ENCODE results near the gene VPS13D. TPM values are rescaled to one million over a fixed set of nuclear protein-coding genes. Genes with fewer than 3 reads are reported as not detected.

The VPS13D gene
- total and polyA plus RNA-seq, 2 donors from 2014 or later = 19.4 to 75.8 TPM

GRCh38 chr1:12524266-12524665, 294.4 kb downstream of the VPS13D start:
- intact Hi-C loops (cut with DNase I) = no loop called here
- Histone ChIP-seq H3K4me3 (ENCODE audit: low read length in 3 of 3) (no peak overlapping the region), H3K4me1 (ENCODE audit: control insufficient read depth in 2 of 3, insufficient read depth in 2 of 3, low read depth in 1 of 3, low read length in 3 of 3) (peaks cover 0 to 18% (median 13%) of the 10 kb centered on the region in 3 donors), H3K36me3 (ENCODE audit: control insufficient read depth in 2 of 3, insufficient read depth in 3 of 3, low read length in 3 of 3) (no peaks in the 10 kb centered on the region), H3K9ac (ENCODE audit: low read length in 3 of 3) (no peak overlapping the region), H3K27ac (ENCODE audit: low read depth in 2 of 2, low read length in 2 of 2) (no peak overlapping the region), H3K27me3 (ENCODE audit: control insufficient read depth, insufficient read depth, low read length) (no peaks in the 10 kb centered on the region), H3K9me3 (ENCODE audit: control insufficient read depth in 2 of 3, insufficient read depth in 1 of 3, low read length in 3 of 3) (no peaks in the 10 kb centered on the region)
- TF ChIP-seq, protein P1, sequence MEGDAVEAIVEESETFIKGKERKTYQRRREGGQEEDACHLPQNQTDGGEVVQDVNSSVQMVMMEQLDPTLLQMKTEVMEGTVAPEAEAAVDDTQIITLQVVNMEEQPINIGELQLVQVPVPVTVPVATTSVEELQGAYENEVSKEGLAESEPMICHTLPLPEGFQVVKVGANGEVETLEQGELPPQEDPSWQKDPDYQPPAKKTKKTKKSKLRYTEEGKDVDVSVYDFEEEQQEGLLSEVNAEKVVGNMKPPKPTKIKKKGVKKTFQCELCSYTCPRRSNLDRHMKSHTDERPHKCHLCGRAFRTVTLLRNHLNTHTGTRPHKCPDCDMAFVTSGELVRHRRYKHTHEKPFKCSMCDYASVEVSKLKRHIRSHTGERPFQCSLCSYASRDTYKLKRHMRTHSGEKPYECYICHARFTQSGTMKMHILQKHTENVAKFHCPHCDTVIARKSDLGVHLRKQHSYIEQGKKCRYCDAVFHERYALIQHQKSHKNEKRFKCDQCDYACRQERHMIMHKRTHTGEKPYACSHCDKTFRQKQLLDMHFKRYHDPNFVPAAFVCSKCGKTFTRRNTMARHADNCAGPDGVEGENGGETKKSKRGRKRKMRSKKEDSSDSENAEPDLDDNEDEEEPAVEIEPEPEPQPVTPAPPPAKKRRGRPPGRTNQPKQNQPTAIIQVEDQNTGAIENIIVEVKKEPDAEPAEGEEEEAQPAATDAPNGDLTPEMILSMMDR (IDR thresholded peaks at IDR 0.05; ENCODE audit: borderline replicate concordance, extremely low read depth, insufficient read depth) = no peak
- FAIRE-seq = no peak
- DNase-seq = no peak

GRCh38 chr1:12525311-12526181, 295.7 kb downstream of the VPS13D start:
- no peaks in the 10 kb centered on the region for H3K27me3 ChIP-seq (ENCODE audit: control insufficient read depth, insufficient read depth, low read length)
- intact Hi-C loops (cut with DNase I) = no loop called here
- H3K9ac ChIP-seq (ENCODE audit: low read length in 3 of 3) = no peak overlapping the region
- no peaks in the 10 kb centered on the region for H3K9me3 ChIP-seq (ENCODE audit: control insufficient read depth in 2 of 3, insufficient read depth in 1 of 3, low read length in 3 of 3)
- H3K4me1 ChIP-seq (ENCODE audit: control insufficient read depth in 2 of 3, insufficient read depth in 2 of 3, low read depth in 1 of 3, low read length in 3 of 3) = peaks cover 0 to 18% (median 11%) of the 10 kb centered on the region in 3 donors
- TF ChIP-seq, protein P1 (IDR thresholded peaks at IDR 0.05; ENCODE audit: borderline replicate concordance, extremely low read depth, insufficient read depth) = no peak
- peak in 1 of 5 donors; percentile 87 for DNase-seq
- H3K4me3 ChIP-seq (ENCODE audit: low read length in 3 of 3) = no peak overlapping the region
- no peaks in the 10 kb centered on the region for H3K36me3 ChIP-seq (ENCODE audit: control insufficient read depth in 2 of 3, insufficient read depth in 3 of 3, low read length in 3 of 3)
- H3K27ac ChIP-seq (ENCODE audit: low read depth in 2 of 2, low read length in 2 of 2) = peak overlapping the region; percentile 22 to 30
- FAIRE-seq = no peak

DNA sequence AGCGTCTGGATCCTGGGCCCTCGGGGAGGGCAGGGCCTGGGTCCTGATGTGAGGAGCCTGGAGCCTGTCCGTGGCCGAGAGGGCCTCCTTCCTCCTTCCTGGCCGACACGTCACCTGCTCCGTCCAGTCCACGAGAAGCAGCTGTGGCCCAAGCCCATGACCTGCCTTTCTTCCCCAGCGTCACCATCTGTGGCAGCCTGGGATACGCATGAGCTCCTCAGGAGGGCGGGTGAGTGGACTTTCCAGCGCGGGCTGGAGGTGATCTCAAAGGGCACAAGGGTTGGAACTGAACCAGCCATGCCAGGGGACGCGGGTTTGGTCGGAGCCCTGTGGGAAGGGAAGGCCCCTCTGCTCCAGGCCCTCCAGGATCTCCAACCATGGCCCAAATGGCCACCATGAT, 297.7 kb downstream of the VPS13D start:
- H3K36me3 ChIP-seq (ENCODE audit: control insufficient read depth in 2 of 3, insufficient read depth in 3 of 3, low read length in 3 of 3) = no peaks in the 10 kb centered on the region
- peaks cover 0 to 18% (median 11%) of the 10 kb centered on the region in 3 donors for H3K4me1 ChIP-seq (ENCODE audit: control insufficient read depth in 2 of 3, insufficient read depth in 2 of 3, low read depth in 1 of 3, low read length in 3 of 3)
- H3K4me3 ChIP-seq (ENCODE audit: low read length in 3 of 3) = no peak overlapping the region
- peak overlapping the region; percentile 75 to 76 for H3K27ac ChIP-seq (ENCODE audit: low read depth in 2 of 2, low read length in 2 of 2)
- intact Hi-C loops (cut with DNase I) = no loop called here
- DNase-seq (no peak), FAIRE-seq (no peak)
- H3K9me3 ChIP-seq (ENCODE audit: control insufficient read depth in 2 of 3, insufficient read depth in 1 of 3, low read length in 3 of 3) = no peaks in the 10 kb centered on the region
- no peak overlapping the region for H3K9ac ChIP-seq (ENCODE audit: low read length in 3 of 3)
- TF ChIP-seq, protein P1 (IDR thresholded peaks at IDR 0.05; ENCODE audit: borderline replicate concordance, extremely low read depth, insufficient read depth) = no peak
- no peaks in the 10 kb centered on the region for H3K27me3 ChIP-seq (ENCODE audit: control insufficient read depth, insufficient read depth, low read length)

Measured in kidney (tissue), 14 donors.